Ishikawa (cell line): ENCODE results near the gene ZBTB18.

Experiments used
- CEBPB ChIP-seq: IDR thresholded peaks from 2 replicates; pipeline ENCODE4 v1.6.1; 2012
- CREB1 ChIP-seq: IDR thresholded peaks from 2 replicates; pipeline ENCODE4 v1.6.1; 2012; ENCODE audit warnings: low read depth
- EGR1 ChIP-seq: IDR thresholded peaks from 2 replicates; pipeline ENCODE4 v1.6.1; 2012
- EP300 ChIP-seq: IDR thresholded peaks from 2 replicates; pipeline ENCODE4 v1.6.1; 2012; ENCODE audit warnings: borderline replicate concordance
- FOXM1 ChIP-seq: IDR thresholded peaks from 2 replicates; pipeline ENCODE4 v1.6.1; 2012; ENCODE audit warnings: low read depth, borderline replicate concordance
- NFIC ChIP-seq: IDR thresholded peaks from 2 replicates; pipeline ENCODE4 v1.6.1; 2012
- RAD21 ChIP-seq: IDR thresholded peaks from 2 replicates; pipeline ENCODE4 v1.6.1; 2012; ENCODE audit warnings: low read depth
- REST ChIP-seq: IDR thresholded peaks from 2 replicates; pipeline ENCODE4 v1.6.1; 2012; ENCODE audit warnings: low read depth, mild to moderate bottlenecking
- TAF1 ChIP-seq: IDR thresholded peaks from 2 replicates; pipeline ENCODE4 v1.6.1; 2012; ENCODE audit warnings: low read depth, mild to moderate bottlenecking
- TCF12 ChIP-seq: IDR thresholded peaks from 2 replicates; pipeline ENCODE4 v1.6.1; 2012; ENCODE audit warnings: low read depth
- TEAD4 ChIP-seq: IDR thresholded peaks from 2 replicates; pipeline ENCODE4 v1.6.1; 2012
- USF1 ChIP-seq: IDR thresholded peaks from 2 replicates; pipeline ENCODE4 v1.6.1; 2012
- ZBTB7A ChIP-seq: IDR thresholded peaks from 2 replicates; pipeline ENCODE4 v1.6.1; 2012; ENCODE audit warnings: low read depth
- TF ChIP-seq, protein P1 (sequence below): IDR thresholded peaks from 2 replicates; pipeline ENCODE4 v1.6.1; 2012

ZBTB18 gene

GRCh38 chr1:244050835-244051444 is at the start of gene ZBTB18:
Gene ZBTB18, plus strand, starts transcription at chr1:244051283. Its CDS starts 149 bp downstream, at chr1:244051432.
- no peak for TF ChIP-seq USF1
- TF ChIP-seq REST, result no peak
- TF ChIP-seq RAD21, result no peak
- TF ChIP-seq NFIC, result no peak
- no peak for TF ChIP-seq TEAD4
- no peak for TF ChIP-seq FOXM1
- no peak for TF ChIP-seq TCF12
- no peak for TF ChIP-seq CREB1
- TF ChIP-seq, protein P1, sequence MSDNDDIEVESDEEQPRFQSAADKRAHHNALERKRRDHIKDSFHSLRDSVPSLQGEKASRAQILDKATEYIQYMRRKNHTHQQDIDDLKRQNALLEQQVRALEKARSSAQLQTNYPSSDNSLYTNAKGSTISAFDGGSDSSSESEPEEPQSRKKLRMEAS, result no peak

GRCh38 chr1:244002721-244003120 is 48.4 kb upstream of the ZBTB18 start:
- TF ChIP-seq EGR1 (no peak), ZBTB7A (no peak), USF1 (no peak)

- TF ChIP-seq EGR1 (no peak), RAD21 (no peak), EP300 (no peak), FOXM1 (no peak), CEBPB (no peak)
Observed at GRCh38 chr1:244005455-244005854, 45.6 kb upstream of the ZBTB18 start.

DNA sequence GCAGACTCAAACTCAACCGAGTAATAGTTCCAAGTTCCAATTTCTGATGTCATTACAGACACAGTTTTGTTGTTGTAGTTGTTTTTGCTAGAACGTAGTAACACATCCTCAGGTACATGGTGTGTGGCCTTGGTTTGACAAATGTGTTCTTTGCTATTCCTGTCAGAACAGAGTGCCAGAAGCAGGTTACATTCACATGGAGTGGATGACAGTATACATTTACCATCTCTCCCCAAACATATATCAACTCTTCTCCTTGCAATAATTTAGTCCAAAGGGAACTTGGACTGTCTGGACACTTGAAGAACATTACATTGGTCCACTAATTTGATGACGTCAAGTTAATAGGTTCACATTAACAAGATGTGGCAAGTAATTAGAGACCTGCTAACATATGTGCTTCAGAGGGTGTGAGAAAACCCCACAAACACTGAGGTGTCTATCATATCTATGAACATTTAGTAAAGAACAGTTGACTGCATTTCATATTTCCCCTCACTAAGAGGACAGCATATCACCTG is 44.6 kb upstream of the ZBTB18 start:
- no peak for TF ChIP-seq CEBPB
- TF ChIP-seq USF1, result no peak
- TF ChIP-seq CREB1, result no peak
- no peak for TF ChIP-seq REST
- no peak for TF ChIP-seq TAF1
- TF ChIP-seq, protein P1, result no peak
- no peak for TF ChIP-seq EP300
- no peak for TF ChIP-seq NFIC
- no peak for TF ChIP-seq FOXM1
- TF ChIP-seq TEAD4, result no peak

GRCh38 chr1:244006961-244007360 is 44.1 kb upstream of the ZBTB18 start:
- TF ChIP-seq RAD21 (no peak), USF1 (no peak), CREB1 (no peak), FOXM1 (no peak), TEAD4 (no peak), REST (no peak), CEBPB (no peak), TCF12 (no peak)
- TF ChIP-seq, protein P1, result no peak
